Measurements from ENCODE around the gene SYNDIG1.

DNA sequence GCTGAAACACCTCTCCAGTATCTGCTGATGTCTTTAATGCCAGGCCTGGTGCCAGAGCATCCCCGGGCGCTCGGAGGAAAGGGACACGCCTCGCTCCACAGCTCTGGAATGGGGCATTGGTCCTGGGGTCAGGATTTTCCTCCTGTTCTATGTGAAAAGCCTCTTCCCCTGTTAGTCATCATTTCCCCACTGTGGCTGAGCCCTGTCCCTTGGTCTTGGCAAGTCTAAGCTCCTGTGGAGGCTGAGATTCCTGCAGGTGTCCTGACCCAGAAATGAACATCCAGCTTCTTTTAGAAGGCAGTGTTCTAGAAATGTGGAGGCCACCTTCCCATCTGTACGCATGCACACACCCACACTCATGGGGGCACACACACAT lies 19.4 kb downstream of the SYNDIG1 start:
- no peak for TF ChIP-seq FOXK2 (IDR thresholded peaks at IDR 0.05)
- no peak for TF ChIP-seq SP1 (IDR thresholded peaks at IDR 0.05)
- no peak for TF ChIP-seq TARDBP (IDR thresholded peaks at IDR 0.05)
